OCI-LY3 (cell line): Measurements from ENCODE around the gene AZU1.

Source experiments
- EZH2phosphoT487 ChIP-seq: fragments of 200-600 bp; shearing (Covaris generic); IDR thresholded peaks from 2 replicates; pipeline ENCODE4 v1.6.1; 2018; ENCODE audit warnings: antibody characterized with exemption, mixed run types, low read depth
- TF ChIP-seq, protein P1 (sequence below): fragments of 200-600, 300-600 bp; sonication (generic); IDR thresholded peaks from 2 replicates; pipeline ENCODE4 v1.5.1; 2014; ENCODE audit warnings: antibody characterized with exemption, low read length, low read depth

DNA sequence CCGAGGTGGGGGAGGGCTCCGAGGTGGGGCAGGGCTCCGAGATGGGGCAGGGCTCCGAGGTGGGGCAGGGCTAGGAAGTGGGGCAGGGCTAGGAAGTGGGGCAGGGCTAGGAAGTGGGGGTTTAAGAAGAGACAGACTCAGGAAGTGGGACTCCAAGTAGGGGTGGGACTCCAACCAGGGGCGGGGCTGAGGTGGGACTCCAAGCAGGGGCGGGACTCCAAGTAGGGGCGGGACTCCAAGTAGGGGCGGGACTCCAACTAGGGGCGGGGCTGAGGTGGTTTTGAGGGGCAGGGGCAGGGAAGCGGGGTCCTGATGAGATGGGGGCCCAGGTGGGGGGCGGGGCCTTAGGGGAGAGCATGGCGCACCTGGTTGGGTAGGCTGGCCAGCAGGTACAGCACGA lies 45.4 kb downstream of the AZU1 start:
- TF ChIP-seq, protein P1, sequence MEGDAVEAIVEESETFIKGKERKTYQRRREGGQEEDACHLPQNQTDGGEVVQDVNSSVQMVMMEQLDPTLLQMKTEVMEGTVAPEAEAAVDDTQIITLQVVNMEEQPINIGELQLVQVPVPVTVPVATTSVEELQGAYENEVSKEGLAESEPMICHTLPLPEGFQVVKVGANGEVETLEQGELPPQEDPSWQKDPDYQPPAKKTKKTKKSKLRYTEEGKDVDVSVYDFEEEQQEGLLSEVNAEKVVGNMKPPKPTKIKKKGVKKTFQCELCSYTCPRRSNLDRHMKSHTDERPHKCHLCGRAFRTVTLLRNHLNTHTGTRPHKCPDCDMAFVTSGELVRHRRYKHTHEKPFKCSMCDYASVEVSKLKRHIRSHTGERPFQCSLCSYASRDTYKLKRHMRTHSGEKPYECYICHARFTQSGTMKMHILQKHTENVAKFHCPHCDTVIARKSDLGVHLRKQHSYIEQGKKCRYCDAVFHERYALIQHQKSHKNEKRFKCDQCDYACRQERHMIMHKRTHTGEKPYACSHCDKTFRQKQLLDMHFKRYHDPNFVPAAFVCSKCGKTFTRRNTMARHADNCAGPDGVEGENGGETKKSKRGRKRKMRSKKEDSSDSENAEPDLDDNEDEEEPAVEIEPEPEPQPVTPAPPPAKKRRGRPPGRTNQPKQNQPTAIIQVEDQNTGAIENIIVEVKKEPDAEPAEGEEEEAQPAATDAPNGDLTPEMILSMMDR: no peak
- no peak for TF ChIP-seq EZH2phosphoT487
